Raji (cell line): ENCODE results near the gene TBC1D5.

Source experiments
- POLR2A ChIP-seq: IDR thresholded peaks from 2 replicates; pipeline ENCODE4 v1.6.1; 2011; ENCODE audit warnings: low read depth, low read length, control low read depth; ENCODE audit not compliant: insufficient read depth

The TBC1D5 gene

GRCh38 chr3:17670749-17671148 lies 71.7 kb downstream of the TBC1D5 start:
- TF ChIP-seq POLR2A: no peak

GRCh38 chr3:17664923-17665322 lies 77.5 kb downstream of the TBC1D5 start:
- no peak for TF ChIP-seq POLR2A

GRCh38 chr3:17656264-17656663 lies 86.2 kb downstream of the TBC1D5 start:
- TF ChIP-seq POLR2A: no peak

GRCh38 chr3:17655743-17656142 lies 86.7 kb downstream of the TBC1D5 start:
- no peak for TF ChIP-seq POLR2A

GRCh38 chr3:17645074-17645698 lies 97.2 kb downstream of the TBC1D5 start:
- no peak for TF ChIP-seq POLR2A

GRCh38 chr3:17643691-17644090 lies 98.7 kb downstream of the TBC1D5 start:
- no peak for TF ChIP-seq POLR2A

GRCh38 chr3:17642474-17642873 lies 100.0 kb downstream of the TBC1D5 start:
- no peak for TF ChIP-seq POLR2A

- TF ChIP-seq POLR2A: no peak
Observed at GRCh38 chr3:17640466-17640865, 102.0 kb downstream of the TBC1D5 start.

GRCh38 chr3:17639765-17640164 lies 102.7 kb downstream of the TBC1D5 start:
- no peak for TF ChIP-seq POLR2A

- no peak for TF ChIP-seq POLR2A
Observed at GRCh38 chr3:17639257-17639656, 103.2 kb downstream of the TBC1D5 start.

GRCh38 chr3:17638356-17638755 lies 104.1 kb downstream of the TBC1D5 start:
- TF ChIP-seq POLR2A: no peak

GRCh38 chr3:17634964-17635363 lies 107.5 kb downstream of the TBC1D5 start:
- TF ChIP-seq POLR2A: no peak

GRCh38 chr3:17634201-17634600 lies 108.2 kb downstream of the TBC1D5 start:
- no peak for TF ChIP-seq POLR2A

- TF ChIP-seq POLR2A: no peak
Observed at GRCh38 chr3:17632401-17633100, 109.9 kb downstream of the TBC1D5 start.

GRCh38 chr3:17631609-17632008 lies 110.8 kb downstream of the TBC1D5 start:
- no peak for TF ChIP-seq POLR2A

GRCh38 chr3:17629400-17629799 lies 113.0 kb downstream of the TBC1D5 start:
- no peak for TF ChIP-seq POLR2A

- no peak for TF ChIP-seq POLR2A
Observed at GRCh38 chr3:17626395-17626794, 116.0 kb downstream of the TBC1D5 start.
